WTC11 (cell line): ENCODE measurements around the gene MCF2L2. TPM values are rescaled to one million over a fixed set of nuclear protein-coding genes. Genes with fewer than 3 reads are reported as not detected.

Experiments used
- ATAC-seq: fragments of 200-7000 bp; cut with Tn5 transposase; 2 replicates; pipeline ENCODE4 v1.10.0; 2021; ENCODE audit warnings: mild to moderate bottlenecking, moderate library complexity
- CTCF ChIA-PET: fragments of 300-600 bp; sonication (Branson Sonifier 250); formaldehyde crosslinking; loops from one replicate; lab custom pipeline; 2021; ENCODE audit warnings: antibody characterized with exemption; lab: Charles Lee
- POLR2A ChIA-PET: fragments of 350-600 bp; sonication (Branson Sonifier 250); formaldehyde crosslinking; loops from one replicate; lab custom pipeline; 2021; ENCODE audit warnings: antibody characterized with exemption; lab: Charles Lee
- DNase-seq: peaks from one replicate; pipeline ENCODE4 v3.0.0; 2021; ENCODE audit warnings: low spot score
- H3K27ac Mint-ChIP-seq: 2 replicates; pipeline ENCODE4 v1.8.0; 2021; ENCODE audit warnings: mixed read lengths
- H3K27me3 Mint-ChIP-seq: 2 replicates; pipeline ENCODE4 v1.8.0; 2021; ENCODE audit warnings: low read depth, mild to moderate bottlenecking, moderate library complexity, mixed read lengths
- H3K36me3 Mint-ChIP-seq: 2 replicates; pipeline ENCODE4 v1.8.0; 2021; ENCODE audit warnings: mixed read lengths
- H3K4me1 Mint-ChIP-seq: 2 replicates; pipeline ENCODE4 v1.8.0; 2022; ENCODE audit warnings: mixed read lengths
- H3K4me3 Mint-ChIP-seq: 2 replicates; pipeline ENCODE4 v1.8.0; 2021; ENCODE audit warnings: mild to moderate bottlenecking, moderate library complexity, mixed read lengths
- H3K9me3 Mint-ChIP-seq: 2 replicates; pipeline ENCODE4 v1.8.0; 2021; ENCODE audit warnings: mixed read lengths
- AR ChIP-seq: fragments of 250-450 bp; sonication (Bioruptor Pico); IDR thresholded peaks from 2 replicates; pipeline ENCODE4 v1.9.0; 2021; ENCODE audit warnings: mild to moderate bottlenecking
- ATF3 ChIP-seq: sonication (generic); formaldehyde crosslinking; conservative IDR thresholded peaks from 2 replicates; pipeline ENCODE4 v1.8.1; 2022; ENCODE audit warnings: mild to moderate bottlenecking, missing genetic modification reagents
- CDX4 ChIP-seq: fragments of 250-450 bp; sonication (Bioruptor Pico); IDR thresholded peaks from 2 replicates; pipeline ENCODE4 v1.9.0; 2021; ENCODE audit warnings: moderate library complexity, mild to moderate bottlenecking, inconsistent platforms, borderline replicate concordance
- CREB1 ChIP-seq: sonication (generic); formaldehyde crosslinking; IDR thresholded peaks from 2 replicates; pipeline ENCODE4 v1.8.0; 2023; ENCODE audit warnings: mild to moderate bottlenecking, missing genetic modification reagents
- GABPB1 ChIP-seq: sonication (generic); formaldehyde crosslinking; IDR thresholded peaks from 2 replicates; pipeline ENCODE4 v1.8.1; 2023; ENCODE audit warnings: mild to moderate bottlenecking, missing genetic modification reagents
- HMGXB4 ChIP-seq: sonication (generic); formaldehyde crosslinking; IDR thresholded peaks from 2 replicates; pipeline ENCODE4 v1.8.1; 2023; ENCODE audit warnings: mild to moderate bottlenecking, moderate library complexity, missing genetic modification reagents
- MXD4 ChIP-seq: fragments of 250-450 bp; sonication (Bioruptor Pico); IDR thresholded peaks from 2 replicates; pipeline ENCODE4 v1.8.0; 2021; ENCODE audit warnings: mild to moderate bottlenecking, moderate library complexity, borderline replicate concordance
- MYBL2 ChIP-seq: sonication (generic); formaldehyde crosslinking; IDR thresholded peaks from 2 replicates; pipeline ENCODE4 v1.8.1; 2023; ENCODE audit warnings: mild to moderate bottlenecking, moderate library complexity, missing genetic modification reagents
- NFE2L1 ChIP-seq: sonication (generic); formaldehyde crosslinking; IDR thresholded peaks from 2 replicates; pipeline ENCODE4 v1.8.1; 2023; ENCODE audit warnings: missing genetic modification reagents
- NFYB ChIP-seq: sonication (generic); formaldehyde crosslinking; conservative IDR thresholded peaks from 2 replicates; pipeline ENCODE4 v1.8.0; 2022; ENCODE audit warnings: low read depth, missing genetic modification reagents
- NR2C2 ChIP-seq: sonication (generic); formaldehyde crosslinking; IDR thresholded peaks from 2 replicates; pipeline ENCODE4 v1.8.0; 2022; ENCODE audit warnings: mild to moderate bottlenecking, missing genetic modification reagents
- NR3C1 ChIP-seq: sonication (generic); formaldehyde crosslinking; conservative IDR thresholded peaks from 2 replicates; pipeline ENCODE4 v1.8.1; 2023; ENCODE audit warnings: low read depth, mild to moderate bottlenecking, missing genetic modification reagents
- OVOL2 ChIP-seq: fragments of 250-450 bp; sonication (Bioruptor Pico); IDR thresholded peaks from 2 replicates; pipeline ENCODE4 v1.9.0; 2021; ENCODE audit warnings: mild to moderate bottlenecking, borderline replicate concordance
- RORB ChIP-seq: fragments of 250-450 bp; sonication (Bioruptor Pico); IDR thresholded peaks from 2 replicates; pipeline ENCODE4 v1.9.0; 2021; ENCODE audit warnings: mild to moderate bottlenecking
- SMAD4 ChIP-seq: sonication (generic); formaldehyde crosslinking; IDR thresholded peaks from 2 replicates; pipeline ENCODE4 v1.8.0; 2022; ENCODE audit warnings: mild to moderate bottlenecking, missing genetic modification reagents
- TCF7 ChIP-seq: sonication (generic); formaldehyde crosslinking; IDR thresholded peaks from 2 replicates; pipeline ENCODE4 v1.8.0; 2022; ENCODE audit warnings: mild to moderate bottlenecking, low read depth, missing genetic modification reagents, moderate library complexity
- TP53 ChIP-seq: sonication (generic); formaldehyde crosslinking; IDR thresholded peaks from 2 replicates; pipeline ENCODE4 v1.8.1; 2023; ENCODE audit warnings: mild to moderate bottlenecking, missing genetic modification reagents
- USF2 ChIP-seq: sonication (generic); formaldehyde crosslinking; IDR thresholded peaks from 2 replicates; pipeline ENCODE4 v1.8.1; 2023; ENCODE audit warnings: mild to moderate bottlenecking, missing genetic modification reagents, moderate library complexity
- ZBTB21 ChIP-seq: sonication (generic); formaldehyde crosslinking; IDR thresholded peaks from 2 replicates; pipeline ENCODE4 v1.8.1; 2023; ENCODE audit warnings: mild to moderate bottlenecking, missing genetic modification reagents, borderline replicate concordance
- ZMAT4 ChIP-seq: fragments of 250-450 bp; sonication (Bioruptor Pico); IDR thresholded peaks from 2 replicates; pipeline ENCODE4 v1.9.0; 2021; ENCODE audit warnings: mild to moderate bottlenecking
- ZNF219 ChIP-seq: sonication (generic); formaldehyde crosslinking; IDR thresholded peaks from 2 replicates; pipeline ENCODE4 v1.8.0; 2023; ENCODE audit warnings: missing genetic modification reagents, mild to moderate bottlenecking, borderline replicate concordance
- ZNF532 ChIP-seq: fragments of 250-450 bp; sonication (Bioruptor Pico); IDR thresholded peaks from 2 replicates; pipeline ENCODE4 v1.9.0; 2021; ENCODE audit warnings: mild to moderate bottlenecking, borderline replicate concordance
- ZSCAN18 ChIP-seq: fragments of 250-450 bp; sonication (Bioruptor Pico); IDR thresholded peaks from 2 replicates; pipeline ENCODE4 v2.1.2; 2022; ENCODE audit warnings: mild to moderate bottlenecking, moderate library complexity
- total RNA-seq: library from RNA; stranded (reverse); gene quantifications from 3 replicates; pipeline ENCODE4 v1.2.3, GENCODE V29; 2021

Gene MCF2L2
- total RNA-seq, 1 experiment from 2014 or later: 7.5 TPM

GRCh38 chr3:183215591-183216202 is 212.7 kb downstream of the MCF2L2 start:
- CTCF ChIA-PET: interaction anchor here (0.9 kb wide), 1 partner anchor 31 kb away, joined by 3 read pairs; no protein-coding TSS in a partner anchor

GRCh38 chr3:183214277-183214612 is 214.2 kb downstream of the MCF2L2 start:
- no peak for ATAC-seq
- POLR2A ChIA-PET: no interaction called here
- no peak for DNase-seq
- no peaks in the 10 kb centered on the region for H3K36me3 Mint-ChIP-seq
- H3K9me3 Mint-ChIP-seq: peaks cover 4% of the 10 kb centered on the region; the same call in 1 of the 2 replicates
- H3K4me3 Mint-ChIP-seq: no peak overlapping the region
- CTCF ChIA-PET: no interaction called here
- H3K4me1 Mint-ChIP-seq: peaks cover 3% of the 10 kb centered on the region; the same call in 1 of the 2 replicates
- no peak overlapping the region for H3K27ac Mint-ChIP-seq
- no peaks in the 10 kb centered on the region for H3K27me3 Mint-ChIP-seq
- TF ChIP-seq NR3C1 (CRISPR knock-in tag) (no peak), ZBTB21 (no peak), GABPB1 (CRISPR knock-in tag) (no peak), USF2 (CRISPR knock-in tag) (no peak), AR (CRISPR knock-in tag) (no peak), CREB1 (no peak), ZMAT4 (no peak), ZNF219 (CRISPR knock-in tag) (no peak), MYBL2 (CRISPR knock-in tag) (no peak), ZNF532 (CRISPR knock-in tag) (no peak), ZSCAN18 (CRISPR knock-in tag) (no peak), HMGXB4 (CRISPR knock-in tag) (no peak), NR2C2 (CRISPR knock-in tag) (no peak), MXD4 (CRISPR knock-in tag) (no peak), CDX4 (no peak), TCF7 (CRISPR knock-in tag) (no peak), ATF3 (no peak), TP53 (CRISPR knock-in tag) (no peak), RORB (no peak)

More at GRCh38 chr3:183215591-183216202, 212.7 kb downstream of the MCF2L2 start:
- POLR2A ChIA-PET: no interaction called here
- Mint-ChIP-seq H3K27me3 (no peaks in the 10 kb centered on the region), H3K9me3 (no peaks in the 10 kb centered on the region), H3K27ac (no peak overlapping the region), H3K4me1 (peaks cover 4% of the 10 kb centered on the region; the same call in 1 of the 2 replicates), H3K4me3 (no peak overlapping the region), H3K36me3 (no peaks in the 10 kb centered on the region)
- TF ChIP-seq SMAD4 (CRISPR knock-in tag) (no peak), NR3C1 (CRISPR knock-in tag) (no peak), OVOL2 (CRISPR knock-in tag) (no peak), NFE2L1 (CRISPR knock-in tag) (no peak), MYBL2 (CRISPR knock-in tag) (no peak), NR2C2 (CRISPR knock-in tag) (no peak), NFYB (CRISPR knock-in tag) (no peak)
- DNase-seq (no peak), ATAC-seq (no peak)
